Measurements from ENCODE around the gene RIMS4.
"Not testable (repeated sequence)": the region's sequence is repeated elsewhere in the genome, so short reads cannot be mapped to it uniquely, and the experiment has no call there.

RIMS4 gene

GRCh38 chr20:44830995-44831394, 20.6 kb upstream of the RIMS4 start:
- no peak for DNase-seq (ENCODE audit: low read depth in 2 of 2)

- DNase-seq (ENCODE audit: low read depth in 2 of 2) = no peak
Measured at GRCh38 chr20:44830523-44830922, 20.2 kb upstream of the RIMS4 start.

- no peak for DNase-seq (ENCODE audit: low read depth in 2 of 2)
Measured at GRCh38 chr20:44829688-44830087, 19.3 kb upstream of the RIMS4 start.

- no peak for DNase-seq (ENCODE audit: low read depth in 2 of 2)
Measured at GRCh38 chr20:44828640-44829039, 18.3 kb upstream of the RIMS4 start.

- no peak for DNase-seq (ENCODE audit: low read depth in 2 of 2)
Measured at GRCh38 chr20:44827401-44827800, 17.1 kb upstream of the RIMS4 start.

- DNase-seq (ENCODE audit: low read depth in 2 of 2) = not testable (repeated sequence)
Measured at GRCh38 chr20:44821576-44821975, 11.2 kb upstream of the RIMS4 start.

GRCh38 chr20:44819936-44820335, 9.6 kb upstream of the RIMS4 start:
- no peak for DNase-seq (ENCODE audit: low read depth in 2 of 2)

GRCh38 chr20:44817143-44817910, 7.0 kb upstream of the RIMS4 start:
- DNase-seq (ENCODE audit: low read depth in 2 of 2) = no peak

GRCh38 chr20:44814937-44815336, 4.6 kb upstream of the RIMS4 start:
- DNase-seq (ENCODE audit: low read depth in 2 of 2) = no peak

- no peak for DNase-seq (ENCODE audit: low read depth in 2 of 2)
Measured at GRCh38 chr20:44811150-44811685, 872 bp upstream of the RIMS4 start.

GRCh38 chr20:44810061-44810390, 320 bp downstream of the RIMS4 start:
- no peak for DNase-seq (ENCODE audit: low read depth in 2 of 2)

- DNase-seq (ENCODE audit: low read depth in 2 of 2) = no peak
Measured at GRCh38 chr20:44809380-44810060, 826 bp downstream of the RIMS4 start.

GRCh38 chr20:44807684-44808056, 2.7 kb downstream of the RIMS4 start:
- no peak for DNase-seq (ENCODE audit: low read depth in 2 of 2)

- no peak for DNase-seq (ENCODE audit: low read depth in 2 of 2)
Measured at GRCh38 chr20:44807051-44807683, 3.2 kb downstream of the RIMS4 start.

GRCh38 chr20:44805979-44806620, 4.2 kb downstream of the RIMS4 start:
- DNase-seq (ENCODE audit: low read depth in 2 of 2) = no peak

- no peak for DNase-seq (ENCODE audit: low read depth in 2 of 2)
Measured at GRCh38 chr20:44805335-44805978, 4.9 kb downstream of the RIMS4 start.

- no peak for DNase-seq (ENCODE audit: low read depth in 2 of 2)
Measured at GRCh38 chr20:44803383-44803941, 6.9 kb downstream of the RIMS4 start.

GRCh38 chr20:44802702-44803101, 7.6 kb downstream of the RIMS4 start:
- no peak for DNase-seq (ENCODE audit: low read depth in 2 of 2)

GRCh38 chr20:44800391-44801046, 9.8 kb downstream of the RIMS4 start:
- no peak for DNase-seq (ENCODE audit: low read depth in 2 of 2)

GRCh38 chr20:44799691-44800090, 10.7 kb downstream of the RIMS4 start:
- no peak for DNase-seq (ENCODE audit: low read depth in 2 of 2)

Measured in stimulated activated CD8-positive, alpha-beta memory T cell treated with anti-CD3 and anti-CD28 coated beads, Interleukin-15, amount 100 ng/mL, for 4 hours (primary cell).